Measurements from ENCODE around the gene NAPB. TPM values are rescaled to one million over a fixed set of nuclear protein-coding genes. Genes with fewer than 3 reads are reported as not detected.

NAPB gene
- total RNA-seq, 1 experiment from 2014 or later, result 5.8 TPM

- no peak for TF ChIP-seq SIN3A (IDR thresholded peaks at IDR 0.05; ENCODE audit: borderline replicate concordance, insufficient read depth, low read depth, low read length)
- no peak for TF ChIP-seq TCF7L2 (IDR thresholded peaks at IDR 0.05; ENCODE audit: low read depth, low read length)
- no peak for TF ChIP-seq CTCF (IDR thresholded peaks at IDR 0.05)
- TF ChIP-seq, protein P1, sequence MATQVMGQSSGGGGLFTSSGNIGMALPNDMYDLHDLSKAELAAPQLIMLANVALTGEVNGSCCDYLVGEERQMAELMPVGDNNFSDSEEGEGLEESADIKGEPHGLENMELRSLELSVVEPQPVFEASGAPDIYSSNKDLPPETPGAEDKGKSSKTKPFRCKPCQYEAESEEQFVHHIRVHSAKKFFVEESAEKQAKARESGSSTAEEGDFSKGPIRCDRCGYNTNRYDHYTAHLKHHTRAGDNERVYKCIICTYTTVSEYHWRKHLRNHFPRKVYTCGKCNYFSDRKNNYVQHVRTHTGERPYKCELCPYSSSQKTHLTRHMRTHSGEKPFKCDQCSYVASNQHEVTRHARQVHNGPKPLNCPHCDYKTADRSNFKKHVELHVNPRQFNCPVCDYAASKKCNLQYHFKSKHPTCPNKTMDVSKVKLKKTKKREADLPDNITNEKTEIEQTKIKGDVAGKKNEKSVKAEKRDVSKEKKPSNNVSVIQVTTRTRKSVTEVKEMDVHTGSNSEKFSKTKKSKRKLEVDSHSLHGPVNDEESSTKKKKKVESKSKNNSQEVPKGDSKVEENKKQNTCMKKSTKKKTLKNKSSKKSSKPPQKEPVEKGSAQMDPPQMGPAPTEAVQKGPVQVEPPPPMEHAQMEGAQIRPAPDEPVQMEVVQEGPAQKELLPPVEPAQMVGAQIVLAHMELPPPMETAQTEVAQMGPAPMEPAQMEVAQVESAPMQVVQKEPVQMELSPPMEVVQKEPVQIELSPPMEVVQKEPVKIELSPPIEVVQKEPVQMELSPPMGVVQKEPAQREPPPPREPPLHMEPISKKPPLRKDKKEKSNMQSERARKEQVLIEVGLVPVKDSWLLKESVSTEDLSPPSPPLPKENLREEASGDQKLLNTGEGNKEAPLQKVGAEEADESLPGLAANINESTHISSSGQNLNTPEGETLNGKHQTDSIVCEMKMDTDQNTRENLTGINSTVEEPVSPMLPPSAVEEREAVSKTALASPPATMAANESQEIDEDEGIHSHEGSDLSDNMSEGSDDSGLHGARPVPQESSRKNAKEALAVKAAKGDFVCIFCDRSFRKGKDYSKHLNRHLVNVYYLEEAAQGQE (IDR thresholded peaks at IDR 0.05; ENCODE audit: insufficient read depth in 1 of 2, low read depth in 2 of 2, low read length in 1 of 2), result no peak
- TF ChIP-seq POLR2AphosphoS5 (IDR thresholded peaks at IDR 0.05; ENCODE audit: low read depth, low read length), result no peak
- ATAC-seq (no peak), DNase-seq (ENCODE audit: low read depth, low spot score) (no peak)
- ChIA-PET POLR2A (no interaction called here), CTCF (interaction anchor here (0.8 kb wide), 1 partner anchor 13 kb away, joined by 10 read pairs; no protein-coding TSS in a partner anchor)
- BruUV-seq (replicated peaks), result no TSS peak
- Histone ChIP-seq H3K9me3 (ENCODE audit: control insufficient read depth, insufficient read depth, low read depth, low read length) (no peaks in the 10 kb centered on the region), H3K4me1 (ENCODE audit: control insufficient read depth, insufficient read depth, low read length) (no peaks in the 10 kb centered on the region), H3K27me3 (ENCODE audit: control insufficient read depth, insufficient read depth, low read length) (no peaks in the 10 kb centered on the region), H3K36me3 (ENCODE audit: control insufficient read depth, insufficient read depth, low read length) (no peaks in the 10 kb centered on the region), H3K4me3 (ENCODE audit: low read depth in 2 of 2, low read length in 2 of 2) (no peak overlapping the region), H3K27ac (ENCODE audit: low read length) (no peak overlapping the region)
- in situ Hi-C loops (cut with HindIII; ENCODE audit: low pct_unique_long_range_greater_than_20kb, low sequenced_read_pairs) (no loop called here), intact Hi-C loops (cut with micrococcal nuclease; ENCODE audit: unreplicated experiment) (no loop called here)
These were observed 28.1 kb upstream of the NAPB start for GRCh38 chr20:23449421-23449820.

DNA sequence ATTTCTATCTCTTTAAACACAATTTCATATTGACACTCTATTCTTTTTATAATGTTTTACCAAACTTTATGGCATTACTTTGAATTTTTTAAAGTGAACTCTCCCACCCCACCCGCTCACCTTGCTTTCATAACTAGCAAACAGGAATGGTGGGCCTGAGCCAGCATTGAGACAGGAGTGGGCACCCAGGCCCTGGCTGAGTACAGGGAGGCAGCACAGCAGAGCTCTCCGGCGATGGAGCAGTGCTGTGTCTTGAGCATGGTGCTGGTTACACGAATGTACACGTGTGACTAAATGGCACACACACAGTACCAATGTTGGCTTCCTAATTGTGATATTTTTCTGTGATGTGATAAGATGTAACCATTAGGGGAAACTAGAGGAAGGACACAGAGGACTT, 26.9 kb upstream of the NAPB start:
- no TSS peak for BruUV-seq (replicated peaks)
- POLR2A ChIA-PET, result no interaction called here
- in situ Hi-C loops (cut with HindIII; ENCODE audit: low pct_unique_long_range_greater_than_20kb, low sequenced_read_pairs), result no loop called here
- H3K36me3 ChIP-seq (ENCODE audit: control insufficient read depth, insufficient read depth, low read length), result no peaks in the 10 kb centered on the region
- DNase-seq (ENCODE audit: low read depth, low spot score) (no peak), ATAC-seq (no peak)
- H3K4me3 ChIP-seq (ENCODE audit: low read depth in 2 of 2, low read length in 2 of 2), result no peak overlapping the region
- H3K4me1 ChIP-seq (ENCODE audit: control insufficient read depth, insufficient read depth, low read length), result no peaks in the 10 kb centered on the region
- TF ChIP-seq SIN3A (IDR thresholded peaks at IDR 0.05; ENCODE audit: borderline replicate concordance, insufficient read depth, low read depth, low read length) (no peak), TCF7L2 (IDR thresholded peaks at IDR 0.05; ENCODE audit: low read depth, low read length) (no peak), CTCF (IDR thresholded peaks at IDR 0.05) (no peak), POLR2AphosphoS5 (IDR thresholded peaks at IDR 0.05; ENCODE audit: low read depth, low read length) (no peak)
- TF ChIP-seq, protein P1 (IDR thresholded peaks at IDR 0.05; ENCODE audit: insufficient read depth in 1 of 2, low read depth in 2 of 2, low read length in 1 of 2), result no peak
- H3K9me3 ChIP-seq (ENCODE audit: control insufficient read depth, insufficient read depth, low read depth, low read length), result no peaks in the 10 kb centered on the region
- H3K27me3 ChIP-seq (ENCODE audit: control insufficient read depth, insufficient read depth, low read length), result no peaks in the 10 kb centered on the region
- intact Hi-C loops (cut with micrococcal nuclease; ENCODE audit: unreplicated experiment), result no loop called here
- CTCF ChIA-PET, result no interaction called here
- no peak overlapping the region for H3K27ac ChIP-seq (ENCODE audit: low read length)
